Measurements from ENCODE around the gene TMEM109. TPM values are rescaled to one million over a fixed set of nuclear protein-coding genes. Genes with fewer than 3 reads are reported as not detected.

TMEM109 gene
- total RNA-seq, 2 experiments from 2014 or later: 46.7 to 52.2 TPM

Other genes starting within 250 kb of the TMEM109 start
- not detected for gene MS4A8, start 214.5 kb upstream of the TMEM109 start, total RNA-seq
- not detected for gene MS4A18, start 189.4 kb upstream of the TMEM109 start, total RNA-seq
- gene MS4A15, start 157.3 kb upstream of the TMEM109 start, total RNA-seq: not detected
- not detected for gene MS4A10, start 128.8 kb upstream of the TMEM109 start, total RNA-seq
- gene CCDC86, start 72.0 kb upstream of the TMEM109 start, total RNA-seq: 10 to 100 TPM; 10.8 to 11.9 TPM
- gene PTGDR2, start 58.2 kb upstream of the TMEM109 start, total RNA-seq: under 1 TPM; 0.19 to 0.22 TPM
- not detected for gene ZP1, start 46.6 kb upstream of the TMEM109 start, total RNA-seq
- 10 to 100 TPM; 96.1 to 99.4 TPM for gene PRPF19, start 7.6 kb upstream of the TMEM109 start, total RNA-seq
- not detected for gene TMEM132A, start 10.3 kb downstream of the TMEM109 start, total RNA-seq
- gene SLC15A3, start 38.0 kb downstream of the TMEM109 start, total RNA-seq: 1 to 10 TPM; 6.3 to 9.0 TPM
- gene CD6, start 57.5 kb downstream of the TMEM109 start, total RNA-seq: 100 to 1,000 TPM; 765 to 793 TPM
- gene CD5, start 188.3 kb downstream of the TMEM109 start, total RNA-seq: 100 to 1,000 TPM; 318 to 324 TPM
- gene VPS37C, start 247.3 kb downstream of the TMEM109 start, total RNA-seq: 1 to 10 TPM; 2.1 to 2.2 TPM

All from CD8-positive, alpha-beta T cell (primary cell).